Nephron (organoid): ENCODE results near the gene ADARB2.

Experiments used
- H3K27ac Mint-ChIP-seq, 3 experiments: 2 replicates each; pipeline ENCODE4 v1.8.0; 2020; ENCODE audit warnings: mixed read lengths in 3 of 3, mild to moderate bottlenecking in 2 of 3, moderate library complexity in 1 of 3
- H3K27me3 Mint-ChIP-seq: 2 replicates; pipeline ENCODE4 v1.8.0; 2021; ENCODE audit warnings: low read depth, mild to moderate bottlenecking, moderate library complexity, mixed read lengths
- H3K36me3 Mint-ChIP-seq: 2 replicates; pipeline ENCODE4 v1.8.0; 2020; ENCODE audit warnings: low read depth, mixed read lengths
- H3K4me1 Mint-ChIP-seq: 2 replicates; pipeline ENCODE4 v1.8.0; 2020; ENCODE audit warnings: mixed read lengths
- H3K4me3 Mint-ChIP-seq, 3 experiments: 2 replicates each; pipeline ENCODE4 v1.8.0; 2020; ENCODE audit warnings: mild to moderate bottlenecking in 3 of 3, mixed read lengths in 3 of 3, moderate library complexity in 2 of 3
- H3K9me3 Mint-ChIP-seq: 2 replicates; pipeline ENCODE4 v1.8.0; 2020; ENCODE audit warnings: mixed read lengths
- CTCF ChIP-seq, 3 experiments: fragments of 200-600 bp; sonication (generic); IDR thresholded peaks; one replicate each; pipeline ENCODE4 v1.5.0; 2021; ENCODE audit warnings: antibody characterized with exemption in 3 of 3; ENCODE audit not compliant: unreplicated experiment in 3 of 3

Gene ADARB2

GRCh38 chr10:1267148-1267547 is 470.2 kb downstream of the ADARB2 start:
- Mint-ChIP-seq H3K27me3 (peaks cover 2% of the 10 kb centered on the region), H3K4me1 (peaks cover 16% of the 10 kb centered on the region), H3K36me3 (no peaks in the 10 kb centered on the region), H3K4me3 (no peak overlapping the region), H3K27ac (no peak overlapping the region), H3K9me3 (peaks cover 2% of the 10 kb centered on the region)
- no peak for TF ChIP-seq CTCF (IDR thresholded peaks at IDR 0.05; ENCODE audit: unreplicated experiment in 3 of 3)

GRCh38 chr10:1266033-1266802 is 471.1 kb downstream of the ADARB2 start:
- no peak overlapping the region for H3K4me3 Mint-ChIP-seq
- no peak overlapping the region for H3K27ac Mint-ChIP-seq
- peaks cover 16% of the 10 kb centered on the region for H3K4me1 Mint-ChIP-seq
- TF ChIP-seq CTCF (IDR thresholded peaks at IDR 0.05; ENCODE audit: unreplicated experiment in 3 of 3): no peak
- no peaks in the 10 kb centered on the region for H3K27me3 Mint-ChIP-seq
- peaks cover 2% of the 10 kb centered on the region for H3K9me3 Mint-ChIP-seq
- H3K36me3 Mint-ChIP-seq: no peaks in the 10 kb centered on the region

GRCh38 chr10:1264001-1264400 is 473.3 kb downstream of the ADARB2 start:
- no peak for TF ChIP-seq CTCF (IDR thresholded peaks at IDR 0.05; ENCODE audit: unreplicated experiment in 3 of 3)
- Mint-ChIP-seq H3K27ac (no peak overlapping the region), H3K4me3 (no peak overlapping the region), H3K36me3 (no peaks in the 10 kb centered on the region), H3K9me3 (peaks cover 3% of the 10 kb centered on the region), H3K4me1 (peaks cover 6% of the 10 kb centered on the region), H3K27me3 (no peaks in the 10 kb centered on the region)

GRCh38 chr10:1257274-1257673 is 480.1 kb downstream of the ADARB2 start:
- Mint-ChIP-seq H3K36me3 (no peaks in the 10 kb centered on the region), H3K27ac (no peak overlapping the region), H3K4me3 (no peak overlapping the region), H3K9me3 (peaks cover 8% of the 10 kb centered on the region), H3K4me1 (no peaks in the 10 kb centered on the region), H3K27me3 (no peaks in the 10 kb centered on the region)
- no peak for TF ChIP-seq CTCF (IDR thresholded peaks at IDR 0.05; ENCODE audit: unreplicated experiment in 3 of 3)

- H3K4me1 Mint-ChIP-seq: no peaks in the 10 kb centered on the region
- H3K27me3 Mint-ChIP-seq: no peaks in the 10 kb centered on the region
- H3K27ac Mint-ChIP-seq: no peak overlapping the region
- peaks cover 8% of the 10 kb centered on the region for H3K9me3 Mint-ChIP-seq
- H3K36me3 Mint-ChIP-seq: no peaks in the 10 kb centered on the region
- TF ChIP-seq CTCF (IDR thresholded peaks at IDR 0.05; ENCODE audit: unreplicated experiment in 3 of 3): no peak
- no peak overlapping the region for H3K4me3 Mint-ChIP-seq
Measured at GRCh38 chr10:1256432-1256725, 480.9 kb downstream of the ADARB2 start.
